ENCODE data around the gene SDK1.
"Not testable (repeated sequence)": the region's sequence is repeated elsewhere in the genome, so short reads cannot be mapped to it uniquely, and the experiment has no call there.

SDK1 gene

GRCh38 chr7:3582145-3582544, 281.1 kb downstream of the SDK1 start:
- DNase-seq (ENCODE audit: low read depth in 2 of 2) = not testable (repeated sequence)

- DNase-seq (ENCODE audit: low read depth in 2 of 2) = no peak
These were observed 284.8 kb downstream of the SDK1 start for GRCh38 chr7:3585826-3586225.

GRCh38 chr7:3588341-3588740, 287.3 kb downstream of the SDK1 start:
- no peak for DNase-seq (ENCODE audit: low read depth in 2 of 2)

- no peak for DNase-seq (ENCODE audit: low read depth in 2 of 2)
These were observed 288.7 kb downstream of the SDK1 start for GRCh38 chr7:3589752-3590151.

- no peak for DNase-seq (ENCODE audit: low read depth in 2 of 2)
These were observed 290.2 kb downstream of the SDK1 start for GRCh38 chr7:3591219-3591618.

- DNase-seq (ENCODE audit: low read depth in 2 of 2) = no peak
These were observed 290.9 kb downstream of the SDK1 start for GRCh38 chr7:3591944-3592343.

- DNase-seq (ENCODE audit: low read depth in 2 of 2) = no peak
These were observed 291.5 kb downstream of the SDK1 start for GRCh38 chr7:3592401-3593134.

GRCh38 chr7:3594901-3595300, 293.8 kb downstream of the SDK1 start:
- DNase-seq (ENCODE audit: low read depth in 2 of 2) = no peak

- DNase-seq (ENCODE audit: low read depth in 2 of 2) = no peak
These were observed 297.8 kb downstream of the SDK1 start for GRCh38 chr7:3598854-3599253.

- DNase-seq (ENCODE audit: low read depth in 2 of 2) = no peak
These were observed 304.2 kb downstream of the SDK1 start for GRCh38 chr7:3605222-3605621.

- DNase-seq (ENCODE audit: low read depth in 2 of 2) = no peak
These were observed 305.4 kb downstream of the SDK1 start for GRCh38 chr7:3606436-3606835.

- DNase-seq (ENCODE audit: low read depth in 2 of 2) = no peak
These were observed 306.8 kb downstream of the SDK1 start for GRCh38 chr7:3607847-3608246.

- DNase-seq (ENCODE audit: low read depth in 2 of 2) = no peak
These were observed 315.3 kb downstream of the SDK1 start for GRCh38 chr7:3616306-3616705.

GRCh38 chr7:3630081-3630480, 329.0 kb downstream of the SDK1 start:
- no peak for DNase-seq (ENCODE audit: low read depth in 2 of 2)

GRCh38 chr7:3634396-3634795, 333.3 kb downstream of the SDK1 start:
- DNase-seq (ENCODE audit: low read depth in 2 of 2) = no peak

GRCh38 chr7:3636131-3636860, 335.2 kb downstream of the SDK1 start:
- no peak for DNase-seq (ENCODE audit: low read depth in 2 of 2)

GRCh38 chr7:3639253-3639652, 338.2 kb downstream of the SDK1 start:
- no peak for DNase-seq (ENCODE audit: low read depth in 2 of 2)

- DNase-seq (ENCODE audit: low read depth in 2 of 2) = no peak
These were observed 340.5 kb downstream of the SDK1 start for GRCh38 chr7:3641582-3641981.

GRCh38 chr7:3643091-3643490, 342.0 kb downstream of the SDK1 start:
- DNase-seq (ENCODE audit: low read depth in 2 of 2) = no peak

GRCh38 chr7:3648276-3648675, 347.2 kb downstream of the SDK1 start:
- no peak for DNase-seq (ENCODE audit: low read depth in 2 of 2)

GRCh38 chr7:3649250-3649649, 348.2 kb downstream of the SDK1 start:
- no peak for DNase-seq (ENCODE audit: low read depth in 2 of 2)

- DNase-seq (ENCODE audit: low read depth in 2 of 2) = no peak
These were observed 348.8 kb downstream of the SDK1 start for GRCh38 chr7:3649678-3650440.

GRCh38 chr7:3650844-3651243, 349.8 kb downstream of the SDK1 start:
- no peak for DNase-seq (ENCODE audit: low read depth in 2 of 2)

All from activated CD4-positive, alpha-beta T cell treated with anti-CD3 and anti-CD28 coated beads for 24 hours (primary cell).